ENCODE data around the gene SKIDA1.

Gene SKIDA1

DNA sequence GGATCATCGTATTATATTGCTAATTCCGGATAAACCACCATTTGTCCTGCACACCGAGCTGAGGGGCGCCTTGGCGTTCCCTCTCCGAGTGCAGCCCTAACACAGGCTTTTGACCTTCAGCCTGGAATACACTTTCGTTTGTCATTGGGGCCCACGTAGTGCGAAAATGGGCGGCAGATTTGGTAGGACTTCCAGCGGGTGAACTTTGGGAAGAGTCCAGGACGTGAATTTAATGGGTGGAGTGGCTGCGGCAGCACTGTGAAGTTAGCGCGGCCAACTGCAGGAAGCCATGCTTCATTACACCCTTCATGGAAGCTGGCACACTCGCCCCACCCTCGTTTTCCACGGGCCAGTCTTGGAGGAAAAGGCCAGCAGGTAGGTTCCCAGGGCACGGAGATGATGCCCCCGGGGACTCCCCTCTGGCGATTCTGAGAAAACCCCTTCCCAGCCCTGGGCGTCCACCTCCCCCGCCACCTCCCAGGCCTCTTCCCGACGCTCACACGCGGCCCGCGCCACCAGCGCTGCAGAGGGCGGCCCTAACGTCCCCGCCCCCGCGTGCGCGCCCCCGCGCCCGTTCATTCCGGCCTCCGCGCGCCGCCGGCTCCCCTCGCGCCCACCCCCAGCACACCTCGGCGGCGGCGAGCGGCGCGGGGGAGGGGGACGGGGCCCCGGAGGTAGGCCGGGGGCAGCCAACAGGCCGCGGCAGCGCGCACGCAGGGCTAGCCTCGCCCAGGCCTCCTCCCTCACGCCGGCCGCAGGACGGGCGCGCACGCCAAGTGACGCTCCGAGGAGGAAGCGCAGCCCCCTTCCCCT is 8.2 kb upstream of the SKIDA1 start, which contains the start of gene MLLT10:
Gene MLLT10, plus strand, starts transcription at position 766 of the 813 bp plus-strand sequence. CDS start 413 bp downstream, outside the sequence.
- ATAC-seq (peak; percentile 95), DNase-seq (ENCODE audit: low spot score in 2 of 2) (peak; percentile 87 to 92)
- Mint-ChIP-seq H3K36me3 (peaks cover 33% of the 10 kb centered on the region), H3K9me3 (no peaks in the 10 kb centered on the region), H3K4me3 (peak within 1 kb of the TSS; percentile 79), H3K4me1 (peaks cover 15% of the 10 kb centered on the region), H3K27ac (peak within 1 kb of the TSS; percentile 90)

DNA sequence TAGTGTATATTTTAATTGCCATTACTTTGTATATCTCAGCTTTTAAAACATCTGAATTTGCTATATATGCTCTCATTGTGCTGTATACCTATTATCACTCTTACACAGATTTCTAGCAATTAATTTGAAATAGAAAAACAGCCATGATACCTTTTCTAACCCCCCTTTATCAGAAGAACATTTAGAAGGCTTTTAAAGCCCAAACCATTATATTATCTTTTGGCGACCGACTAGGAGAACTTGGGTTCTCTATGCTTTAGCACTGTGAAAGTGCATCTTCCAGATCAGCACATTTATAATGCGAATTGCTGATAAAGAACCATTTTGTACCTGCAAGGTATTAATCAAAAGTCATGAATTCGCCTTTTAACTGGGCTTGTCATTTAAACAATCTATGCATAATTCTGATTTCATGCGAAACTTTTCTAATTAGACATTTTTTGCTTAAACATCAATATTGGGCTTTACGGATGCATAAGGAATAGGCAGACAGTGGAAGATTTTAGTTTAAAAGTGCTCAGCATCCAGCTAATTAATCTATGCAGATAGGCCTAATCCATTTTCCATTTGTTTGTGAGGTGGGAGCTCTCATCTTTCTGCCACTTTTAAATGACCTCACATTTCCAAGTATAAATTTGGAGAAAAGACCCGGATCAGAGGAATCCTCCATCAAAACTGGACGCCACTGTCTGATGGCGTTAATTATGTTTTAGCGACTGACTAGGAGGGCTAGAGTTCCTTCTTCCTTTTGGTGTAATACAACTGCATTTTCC is 7.4 kb upstream of the SKIDA1 start:
- Mint-ChIP-seq H3K27ac (peak overlapping the region; percentile 90), H3K36me3 (peaks cover 25% of the 10 kb centered on the region), H3K4me3 (peak overlapping the region; percentile 79), H3K4me1 (peaks cover 15% of the 10 kb centered on the region), H3K9me3 (no peaks in the 10 kb centered on the region)
- no peak for DNase-seq (ENCODE audit: low spot score in 2 of 2)
- ATAC-seq: no peak

DNA sequence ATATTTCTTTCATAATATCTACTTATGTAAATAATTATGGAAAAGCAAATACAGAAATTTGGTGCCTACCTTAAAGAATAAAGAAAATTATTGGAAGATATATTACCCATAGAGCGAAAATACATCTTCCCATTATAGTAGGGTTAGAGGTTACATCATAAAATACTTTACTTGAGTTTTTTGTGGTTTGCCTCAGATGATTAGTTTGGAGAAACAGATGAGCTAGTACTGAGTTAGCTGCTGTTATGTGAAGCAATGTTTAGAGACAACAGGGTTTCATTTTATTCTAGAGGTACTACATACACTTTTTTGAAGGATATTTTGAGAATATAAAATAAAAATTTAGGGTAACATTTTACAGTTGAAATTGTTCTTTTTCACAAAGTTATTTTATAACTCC is 5.7 kb upstream of the SKIDA1 start:
- no peak for DNase-seq (ENCODE audit: low spot score in 2 of 2)
- H3K4me3 Mint-ChIP-seq: no peak overlapping the region
- H3K36me3 Mint-ChIP-seq: peaks cover 8% of the 10 kb centered on the region
- H3K4me1 Mint-ChIP-seq: peaks cover 23% of the 10 kb centered on the region
- H3K9me3 Mint-ChIP-seq: no peaks in the 10 kb centered on the region
- H3K27ac Mint-ChIP-seq: no peak overlapping the region
- no peak for ATAC-seq

GRCh38 chr10:21530641-21531040 is 5.2 kb upstream of the SKIDA1 start:
- Mint-ChIP-seq H3K4me1 (peaks cover 22% of the 10 kb centered on the region), H3K4me3 (no peak overlapping the region), H3K9me3 (no peaks in the 10 kb centered on the region), H3K36me3 (peaks cover 6% of the 10 kb centered on the region), H3K27ac (no peak overlapping the region)
- no peak for ATAC-seq
- no peak for DNase-seq (ENCODE audit: low spot score in 2 of 2)

GRCh38 chr10:21530168-21530567 is 4.7 kb upstream of the SKIDA1 start:
- Mint-ChIP-seq H3K9me3 (no peaks in the 10 kb centered on the region), H3K4me1 (peaks cover 22% of the 10 kb centered on the region), H3K36me3 (peaks cover 2% of the 10 kb centered on the region), H3K27ac (no peak overlapping the region), H3K4me3 (no peak overlapping the region)
- ATAC-seq: no peak
- DNase-seq (ENCODE audit: low spot score in 2 of 2): no peak

GRCh38 chr10:21529032-21529910 is 3.8 kb upstream of the SKIDA1 start:
- no peaks in the 10 kb centered on the region for H3K9me3 Mint-ChIP-seq
- H3K36me3 Mint-ChIP-seq: peaks cover 7% of the 10 kb centered on the region
- no peak for DNase-seq (ENCODE audit: low spot score in 2 of 2)
- no peak overlapping the region for H3K27ac Mint-ChIP-seq
- no peak overlapping the region for H3K4me3 Mint-ChIP-seq
- peaks cover 25% of the 10 kb centered on the region for H3K4me1 Mint-ChIP-seq
- ATAC-seq: no peak

DNA sequence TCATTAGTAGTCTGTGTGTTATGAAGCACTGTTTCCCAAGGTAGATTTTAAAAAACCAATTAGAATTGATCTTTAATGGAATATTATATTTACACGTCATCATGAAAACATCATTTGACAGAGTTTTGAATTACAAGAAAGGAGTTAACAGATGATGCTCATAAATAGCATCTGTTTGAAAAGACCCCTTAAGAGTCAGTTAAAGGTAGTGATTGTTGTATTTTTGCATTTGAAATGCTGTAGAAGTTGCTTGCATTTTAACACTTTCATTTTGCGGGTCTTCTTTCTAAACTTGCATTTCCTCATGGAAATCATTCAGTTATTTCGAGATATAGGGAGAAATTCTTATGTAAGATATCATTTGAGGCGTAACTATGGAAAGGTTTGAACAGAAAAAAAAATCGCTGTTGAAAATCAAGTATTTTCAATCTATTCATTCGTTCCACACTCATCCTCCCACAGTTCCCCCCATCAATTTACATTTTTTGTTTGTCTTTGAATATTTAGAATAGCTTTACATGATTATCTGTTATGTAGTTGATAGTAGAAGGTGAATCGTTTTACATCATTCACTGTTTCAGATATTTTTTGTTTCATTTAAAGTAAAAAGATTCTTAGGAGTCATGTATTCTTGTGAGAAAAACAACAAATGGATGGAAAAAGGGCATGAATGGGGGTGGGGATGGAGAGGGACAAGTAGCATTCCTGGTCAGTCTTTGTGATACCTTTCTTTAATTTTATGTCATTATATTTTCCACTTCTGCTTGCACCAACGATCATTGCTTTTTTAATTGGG is 3.0 kb upstream of the SKIDA1 start:
- ATAC-seq (no peak), DNase-seq (ENCODE audit: low spot score in 2 of 2) (no peak)
- Mint-ChIP-seq H3K4me1 (peaks cover 22% of the 10 kb centered on the region), H3K9me3 (no peaks in the 10 kb centered on the region), H3K27ac (no peak overlapping the region), H3K4me3 (no peak overlapping the region), H3K36me3 (peaks cover 7% of the 10 kb centered on the region)

- H3K27ac Mint-ChIP-seq: peak overlapping the region; percentile 99
- peaks cover 7% of the 10 kb centered on the region for H3K36me3 Mint-ChIP-seq
Measured at GRCh38 chr10:21527598-21528235, 2.2 kb upstream of the SKIDA1 start.

GRCh38 chr10:21526860-21527597 is 1.5 kb upstream of the SKIDA1 start:
- Mint-ChIP-seq H3K4me3 (peak overlapping the region; percentile 95), H3K36me3 (peaks cover 7% of the 10 kb centered on the region), H3K27ac (peak overlapping the region; percentile 99), H3K9me3 (no peaks in the 10 kb centered on the region), H3K4me1 (peaks cover 19% of the 10 kb centered on the region)
- ATAC-seq (peak; percentile 63), DNase-seq (ENCODE audit: low spot score in 2 of 2) (peak; percentile 40 to 76)

More at GRCh38 chr10:21527598-21528235, 2.2 kb upstream of the SKIDA1 start:
- ATAC-seq: no peak
- no peak for DNase-seq (ENCODE audit: low spot score in 2 of 2)
- Mint-ChIP-seq H3K9me3 (no peaks in the 10 kb centered on the region), H3K4me3 (peak overlapping the region; percentile 95), H3K4me1 (peaks cover 19% of the 10 kb centered on the region)

DNA sequence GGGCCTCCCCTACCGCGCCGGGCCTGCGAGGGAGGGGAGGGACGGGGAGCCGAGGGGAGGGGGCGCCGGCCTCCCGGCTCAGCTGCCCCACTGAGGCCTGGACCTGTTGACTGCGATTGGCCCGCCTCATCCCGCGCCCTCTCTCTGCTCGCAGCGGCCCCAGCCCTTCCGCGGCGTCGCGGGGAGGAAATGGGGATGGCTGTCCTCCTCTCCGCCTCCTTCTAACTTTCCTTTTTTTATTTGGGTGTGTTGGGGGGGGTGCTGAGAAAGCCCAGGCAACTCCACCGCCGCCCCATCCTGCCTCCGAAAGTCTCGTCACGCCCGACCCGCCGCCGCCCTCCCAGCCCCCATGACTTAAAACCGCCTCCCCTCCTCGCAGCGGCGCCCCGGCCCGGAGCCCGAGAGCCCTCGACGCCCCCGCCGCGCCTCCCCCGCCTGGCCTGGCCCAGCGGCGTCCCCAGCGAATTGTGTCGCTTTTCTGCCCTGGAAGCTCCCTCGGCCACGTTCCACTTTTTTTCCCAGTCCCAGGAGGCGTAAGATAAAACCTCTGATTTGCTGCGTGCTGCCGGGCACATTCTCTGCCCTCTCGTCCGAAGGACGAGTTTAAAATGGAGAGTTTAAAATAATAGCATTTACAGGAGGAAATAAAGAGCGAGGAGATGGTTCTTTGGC is 842 bp upstream of the SKIDA1 start:
- DNase-seq (ENCODE audit: low spot score in 2 of 2) (peak; percentile 54 to 81), ATAC-seq (peak; percentile 69)
- peak overlapping the region; percentile 95 for H3K4me3 Mint-ChIP-seq
- peaks cover 19% of the 10 kb centered on the region for H3K4me1 Mint-ChIP-seq
- peak overlapping the region; percentile 99 for H3K27ac Mint-ChIP-seq
- peaks cover 7% of the 10 kb centered on the region for H3K36me3 Mint-ChIP-seq
- H3K9me3 Mint-ChIP-seq: no peaks in the 10 kb centered on the region

DNA sequence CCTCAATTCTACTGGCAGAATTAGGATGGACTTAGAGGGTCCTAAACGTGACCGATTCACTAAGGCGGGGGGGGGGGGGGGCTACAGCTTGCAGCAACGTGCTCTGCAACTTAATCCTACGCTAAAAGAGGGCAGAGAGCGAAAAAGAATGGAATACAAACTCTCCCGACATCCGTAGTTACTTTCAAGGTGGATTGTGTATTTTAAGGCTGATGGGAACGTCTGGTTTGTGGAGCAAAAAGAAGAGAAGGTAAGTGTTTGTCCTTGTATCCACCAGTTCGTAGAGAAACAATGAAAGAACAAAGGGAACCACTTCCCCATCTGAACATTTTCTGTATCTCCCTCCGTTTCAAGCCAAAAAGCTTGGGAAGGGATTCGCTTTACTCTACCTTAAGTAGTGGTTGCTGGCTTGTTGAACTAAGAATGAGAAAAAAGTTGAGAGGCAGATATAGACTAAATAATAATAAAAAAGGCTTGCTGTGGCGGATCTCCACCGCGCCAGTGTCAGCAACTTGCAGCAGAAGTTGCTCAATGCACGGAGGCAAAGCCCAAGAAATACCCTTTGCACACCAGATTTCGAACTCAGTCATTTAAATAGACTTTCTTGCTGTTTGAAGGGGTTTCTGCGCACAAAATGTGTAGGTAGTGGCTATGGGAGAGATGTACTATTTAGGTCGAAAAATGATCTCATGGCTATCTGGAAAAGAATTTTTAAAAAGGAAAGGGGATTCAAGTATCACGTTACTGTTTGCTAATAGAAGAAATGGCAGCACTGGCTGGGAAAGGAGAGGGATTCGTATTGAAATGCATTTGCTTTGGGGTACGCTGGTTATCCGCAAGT is 736 bp downstream of the SKIDA1 start:
- DNase-seq (ENCODE audit: low spot score in 2 of 2): peak in 1 of 2 donors; percentile 47
- Mint-ChIP-seq H3K4me3 (peak overlapping the region; percentile 95), H3K4me1 (peaks cover 33% of the 10 kb centered on the region), H3K36me3 (peaks cover 7% of the 10 kb centered on the region), H3K27ac (peak overlapping the region; percentile 99), H3K9me3 (no peaks in the 10 kb centered on the region)
- no peak for ATAC-seq

- H3K4me3 Mint-ChIP-seq: no peak overlapping the region
- ATAC-seq (no peak), DNase-seq (ENCODE audit: low spot score in 2 of 2) (no peak)
- H3K36me3 Mint-ChIP-seq: peaks cover 7% of the 10 kb centered on the region
- H3K4me1 Mint-ChIP-seq: peaks cover 36% of the 10 kb centered on the region
- no peak overlapping the region for H3K27ac Mint-ChIP-seq
- H3K9me3 Mint-ChIP-seq: no peaks in the 10 kb centered on the region
Measured at GRCh38 chr10:21524131-21524525, 1.4 kb downstream of the SKIDA1 start.
